CD4-positive, alpha-beta T cell treated with Interleukin-6 for 4 hours (primary cell): ENCODE measurements around the gene ACRV1.

Experiments
- DNase-seq: peaks from one replicate; pipeline ENCODE4 v3.0.0-alpha.2; 2020; ENCODE audit warnings: mixed read lengths

ACRV1 gene

DNA sequence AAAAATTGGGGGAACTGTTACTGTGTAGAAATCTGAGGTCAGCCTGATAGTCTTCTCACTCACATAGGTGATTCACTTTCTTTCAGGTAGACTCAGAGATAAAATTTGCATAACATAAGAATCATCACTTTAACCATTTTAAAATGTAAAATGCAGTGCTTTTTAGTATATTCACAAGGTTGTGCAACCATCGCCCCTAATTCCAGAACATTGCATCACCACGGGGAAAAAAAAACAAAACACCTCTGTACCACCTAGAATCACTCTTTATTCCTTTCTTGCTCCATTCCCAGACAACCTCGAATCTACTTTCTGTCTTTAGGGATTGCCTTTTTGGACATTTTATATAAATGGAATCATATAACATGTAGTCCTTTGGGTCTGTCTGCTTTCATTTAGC lies 34.8 kb downstream of the ACRV1 start:
- no peak for DNase-seq

DNA sequence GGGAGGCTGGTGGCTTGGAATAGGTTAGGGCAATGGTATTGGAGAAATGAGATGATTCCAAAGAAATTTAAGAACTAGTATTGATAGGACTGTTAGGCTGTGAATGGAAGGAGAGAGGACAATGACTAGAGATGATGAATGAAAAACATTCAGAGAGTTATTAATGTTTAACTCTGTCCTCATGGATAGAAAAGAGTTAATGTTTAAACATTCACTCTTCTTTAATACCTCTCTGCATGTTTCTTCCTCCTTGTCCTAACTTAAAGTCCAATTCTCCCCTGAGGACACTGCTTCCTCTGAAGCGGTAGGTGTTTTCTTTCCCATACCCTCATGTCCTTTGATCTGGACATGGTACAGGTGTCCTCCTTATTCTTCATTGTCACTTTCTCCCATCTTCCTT lies 42.3 kb downstream of the ACRV1 start:
- DNase-seq = no peak

DNA sequence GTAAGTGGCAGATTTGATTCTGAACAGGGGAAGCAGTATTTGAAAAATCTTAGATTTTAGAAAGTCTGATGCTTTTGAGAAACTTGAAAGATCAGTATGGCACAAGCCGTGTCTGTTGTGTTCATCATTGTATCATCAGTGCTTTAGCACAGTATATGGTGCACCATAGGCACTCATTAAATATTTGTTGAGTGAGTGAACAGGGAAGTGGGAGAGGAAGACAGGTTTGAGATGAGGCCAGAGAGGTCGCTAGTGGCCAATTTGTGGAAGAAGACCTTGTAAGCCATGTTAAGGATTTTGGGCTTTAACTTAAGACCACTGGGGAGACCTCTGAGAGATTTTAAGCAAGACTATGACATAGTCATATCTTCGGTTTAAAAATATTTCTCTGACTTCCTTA lies 42.8 kb downstream of the ACRV1 start:
- no peak for DNase-seq

DNA sequence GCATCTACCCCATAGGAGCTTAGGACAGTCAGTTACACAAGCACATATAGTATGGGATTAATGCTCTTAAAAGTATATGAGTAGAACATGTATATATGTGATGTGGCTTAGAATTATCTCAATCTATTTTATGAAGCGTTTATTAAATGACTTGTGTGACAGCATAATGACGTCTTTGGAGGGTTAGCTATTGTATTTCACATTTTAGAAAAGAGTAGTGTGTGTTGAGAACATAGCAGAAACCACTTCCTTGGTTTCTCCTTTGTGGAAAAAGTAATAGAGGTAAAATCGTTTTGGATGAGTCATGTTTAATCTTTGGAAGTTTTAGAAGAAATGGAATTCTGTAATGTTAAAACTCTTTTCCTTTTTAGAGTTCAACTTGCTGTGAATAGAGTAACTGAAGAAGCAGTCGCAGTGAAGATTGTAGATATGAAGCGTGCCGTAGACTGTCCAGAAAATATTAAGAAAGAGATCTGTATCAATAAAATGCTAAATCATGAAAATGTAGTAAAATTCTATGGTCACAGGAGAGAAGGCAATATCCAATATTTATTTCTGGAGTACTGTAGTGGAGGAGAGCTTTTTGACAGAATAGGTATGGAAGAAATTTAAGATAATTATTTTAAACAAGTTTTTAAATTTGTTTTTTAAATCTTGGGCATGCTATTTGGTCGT lies 53.3 kb downstream of the ACRV1 start:
- DNase-seq = no peak

DNA sequence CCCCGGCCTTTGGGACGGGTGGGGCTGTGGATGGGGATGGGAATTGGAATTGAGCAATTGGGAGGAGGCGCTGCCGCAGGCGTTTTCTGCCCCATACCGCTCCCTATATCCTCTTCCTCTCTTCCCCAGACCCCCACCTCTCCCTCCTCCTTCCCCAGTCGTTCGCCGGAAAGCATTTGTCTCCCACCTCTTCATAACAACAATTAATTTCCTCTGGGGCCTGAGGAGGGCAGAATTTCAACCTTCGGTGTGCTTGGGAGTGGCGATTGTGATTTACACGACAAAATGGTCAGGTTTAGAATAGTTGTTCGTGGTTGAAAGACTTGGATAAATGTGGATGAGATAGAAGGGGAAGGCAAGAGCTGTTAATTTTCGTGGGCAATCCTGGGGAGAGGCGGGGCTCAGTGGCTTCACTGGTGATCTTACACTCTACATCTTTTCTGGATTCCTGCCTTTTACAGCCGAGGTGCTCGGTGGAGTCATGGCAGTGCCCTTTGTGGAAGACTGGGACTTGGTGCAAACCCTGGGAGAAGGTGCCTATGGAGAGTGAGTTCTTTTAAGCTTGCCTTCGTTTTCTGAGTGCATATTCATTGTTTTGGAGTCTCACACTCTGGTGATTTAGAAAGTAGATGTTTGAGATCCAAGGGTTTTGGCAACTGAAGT lies 54.2 kb downstream of the ACRV1 start:
- DNase-seq = peak; percentile 13

DNA sequence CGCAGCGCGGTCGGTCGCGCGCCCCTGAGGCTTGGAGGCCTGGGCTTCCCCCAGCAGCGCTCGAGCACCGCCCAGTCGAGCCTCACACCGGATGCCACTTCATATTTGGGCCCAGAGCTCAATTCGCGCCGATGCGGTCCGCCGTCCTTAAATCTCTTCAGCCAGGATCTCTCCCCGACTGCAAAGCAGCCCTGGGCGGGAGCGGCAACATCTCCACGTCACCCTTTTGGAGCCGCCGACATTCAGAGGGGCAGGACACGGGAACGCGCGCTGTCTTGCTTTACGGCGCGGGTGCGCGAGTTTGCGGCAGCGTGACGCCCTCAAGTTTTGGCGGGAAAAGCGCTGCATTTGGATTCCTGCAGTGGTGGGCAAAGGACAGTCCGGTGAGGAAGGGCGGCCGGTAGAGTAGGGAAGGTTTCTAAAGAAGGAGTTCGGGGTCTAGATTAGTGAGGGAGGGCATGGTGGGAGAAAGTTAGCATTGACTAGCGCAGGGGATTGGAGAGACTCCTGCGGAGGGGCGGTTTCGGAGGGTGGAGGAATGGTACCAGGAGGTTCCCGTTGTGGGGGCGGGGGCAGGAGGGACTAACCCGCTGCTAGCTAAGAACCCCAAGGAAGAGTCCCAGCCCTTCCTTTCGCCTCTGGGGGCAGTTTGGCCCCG lies 54.9 kb downstream of the ACRV1 start:
- peak; percentile 84 for DNase-seq

DNA sequence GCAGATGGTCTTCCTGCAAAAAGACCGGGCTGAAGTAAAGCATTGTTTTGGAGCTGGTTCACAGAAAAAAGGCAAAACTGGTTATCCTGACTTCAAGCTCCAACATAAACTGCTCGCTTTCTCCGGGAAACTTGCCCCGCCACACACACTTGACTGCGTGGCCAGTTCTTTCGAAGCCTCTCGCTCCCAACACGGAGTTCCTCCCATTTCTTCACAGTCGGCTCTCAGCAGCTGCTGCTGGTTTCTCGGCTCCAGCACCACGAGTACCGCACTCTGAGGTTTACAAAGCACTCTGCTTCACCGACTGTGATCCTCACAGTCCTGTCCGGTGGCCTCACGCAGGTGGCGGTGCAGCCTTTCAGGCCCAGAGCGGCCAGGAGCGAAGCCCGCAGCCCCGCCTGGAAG lies 55.4 kb downstream of the ACRV1 start:
- no peak for DNase-seq

DNA sequence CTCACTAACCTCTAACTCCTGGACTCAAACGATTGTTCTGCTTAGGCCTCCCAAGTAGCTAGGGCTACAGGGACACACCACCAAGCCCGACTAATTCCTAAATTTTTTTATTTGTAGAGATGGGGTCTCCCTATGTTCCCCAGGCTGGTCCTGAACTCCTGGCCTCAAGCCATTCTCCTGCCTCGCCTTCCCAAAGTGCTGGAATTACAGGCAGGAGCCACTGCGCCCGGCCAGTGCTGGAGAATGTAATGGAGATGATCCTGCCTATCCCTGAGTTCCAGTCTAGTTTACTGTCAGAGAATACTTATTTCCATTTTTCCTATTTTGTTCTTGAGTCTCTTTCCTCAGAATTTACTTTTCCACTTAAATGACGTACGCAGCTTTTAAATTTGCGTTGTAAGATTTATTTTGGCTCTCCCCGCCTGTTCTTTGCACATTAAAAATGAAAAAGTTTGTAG lies 55.9 kb downstream of the ACRV1 start, which contains the start of gene CHEK1:
CHEK1 (plus strand) TSS at position 408 of the 458 bp plus-strand sequence. CDS start 1,606 bp downstream, outside the sequence.
- no peak for DNase-seq

DNA sequence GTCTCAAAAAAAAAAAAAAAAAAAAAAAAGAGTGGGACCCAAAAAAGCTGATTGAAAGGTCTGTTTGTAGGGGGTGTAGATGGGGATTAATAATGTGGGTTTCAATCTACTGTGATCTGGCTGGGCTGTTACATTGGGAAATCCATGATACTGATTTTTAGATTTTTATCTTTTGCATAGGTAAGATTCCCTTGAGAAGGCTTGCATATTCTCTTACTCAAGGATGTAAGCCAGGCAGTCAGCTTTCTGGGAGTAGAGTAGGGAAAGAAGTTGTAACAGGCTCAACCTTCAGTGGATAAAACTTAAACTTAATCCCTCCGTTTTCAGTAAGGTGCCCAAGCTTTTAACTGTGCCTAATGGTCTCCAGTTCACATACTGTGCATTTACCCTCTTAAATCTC lies 57.6 kb downstream of the ACRV1 start:
- no peak for DNase-seq

DNA sequence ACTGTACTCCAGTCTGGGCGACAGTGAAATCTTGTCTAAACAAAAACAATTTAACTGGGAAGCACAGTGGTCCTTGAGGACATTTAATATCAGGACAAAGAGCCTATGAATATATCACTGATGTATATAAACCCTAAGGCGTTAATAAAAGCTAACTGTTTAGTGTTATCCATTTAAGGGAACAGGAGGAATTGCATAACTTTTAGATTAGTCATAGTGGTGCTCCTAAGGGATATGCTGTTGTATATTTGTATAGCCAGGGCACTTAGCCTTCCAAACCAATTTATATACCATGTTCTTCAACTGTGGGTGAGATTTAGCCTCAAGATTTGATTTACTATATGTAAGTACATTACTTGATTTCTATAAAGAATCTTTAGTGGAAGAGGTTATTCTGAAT lies 58.7 kb downstream of the ACRV1 start:
- no peak for DNase-seq
